Measurements from ENCODE around the gene VASP.

VASP gene

GRCh38 chr19:45506989-45507871 is at the start of gene VASP:
VASP (plus strand) TSS chr19:45507479; CDS start chr19:45507772, 293 bp downstream.
- peak; percentile 86 for DNase-seq (ENCODE audit: low read depth in 2 of 2)

DNA sequence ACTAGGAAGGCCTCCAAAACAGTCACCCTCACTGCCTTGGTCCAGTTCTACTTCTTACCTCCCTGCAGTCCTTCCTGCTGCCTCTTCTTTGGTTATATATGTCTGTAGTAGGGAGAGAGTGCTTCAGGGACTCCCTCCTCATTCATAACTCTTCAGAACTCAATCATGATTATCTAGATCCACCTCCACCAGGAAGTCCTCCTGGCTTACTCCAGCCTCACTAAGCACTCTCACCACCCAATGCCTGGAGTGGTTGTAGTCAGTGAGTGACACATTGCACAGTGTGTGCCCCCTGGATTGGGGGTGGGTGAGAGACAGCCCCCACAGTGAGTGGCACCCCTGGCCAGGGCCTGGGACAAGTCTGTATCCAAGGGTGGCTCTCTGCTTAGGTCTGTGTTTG is 49.5 kb upstream of the VASP start:
- DNase-seq (ENCODE audit: low read depth in 2 of 2) = no peak

GRCh38 chr19:45460807-45461347 is 46.4 kb upstream of the VASP start:
- no peak for DNase-seq (ENCODE audit: low read depth in 2 of 2)

GRCh38 chr19:45462174-45462573 is 45.1 kb upstream of the VASP start:
- no peak for DNase-seq (ENCODE audit: low read depth in 2 of 2)

GRCh38 chr19:45463241-45463640 is 44.0 kb upstream of the VASP start:
- no peak for DNase-seq (ENCODE audit: low read depth in 2 of 2)

GRCh38 chr19:45464274-45464673 is 43.0 kb upstream of the VASP start:
- DNase-seq (ENCODE audit: low read depth in 2 of 2) = no peak

DNA sequence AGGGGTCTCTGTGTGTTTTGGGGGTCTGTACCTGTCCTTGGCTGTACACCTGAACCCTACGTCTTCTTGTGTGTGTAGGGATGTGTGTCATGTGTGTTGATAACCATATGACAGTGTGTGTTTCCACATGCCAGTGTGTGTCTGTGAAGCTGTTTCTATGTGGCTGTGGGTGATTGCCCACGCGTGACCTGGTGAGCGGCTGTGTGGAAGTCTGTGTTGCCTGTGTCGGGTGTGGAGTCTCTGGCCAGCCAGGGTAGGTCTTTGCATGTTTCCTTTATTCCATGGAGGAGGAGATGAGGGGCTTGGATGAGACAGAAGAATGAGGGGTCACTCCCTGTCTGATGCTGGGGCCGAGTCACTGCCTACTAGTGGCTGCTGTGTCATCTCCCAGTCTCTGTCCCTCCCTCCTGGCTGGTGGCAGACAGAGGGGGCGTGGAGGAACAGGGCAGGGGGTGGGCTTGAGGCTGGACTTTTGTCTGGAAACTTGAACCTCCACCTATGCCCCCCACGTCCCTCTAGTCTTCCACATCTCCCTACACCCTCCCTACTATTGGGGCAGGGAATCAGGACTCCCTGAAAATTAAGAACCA is 42.3 kb upstream of the VASP start:
- no peak for DNase-seq (ENCODE audit: low read depth in 2 of 2)

- no peak for DNase-seq (ENCODE audit: low read depth in 2 of 2)
Observed at GRCh38 chr19:45467115-45467455, 40.2 kb upstream of the VASP start.

DNA sequence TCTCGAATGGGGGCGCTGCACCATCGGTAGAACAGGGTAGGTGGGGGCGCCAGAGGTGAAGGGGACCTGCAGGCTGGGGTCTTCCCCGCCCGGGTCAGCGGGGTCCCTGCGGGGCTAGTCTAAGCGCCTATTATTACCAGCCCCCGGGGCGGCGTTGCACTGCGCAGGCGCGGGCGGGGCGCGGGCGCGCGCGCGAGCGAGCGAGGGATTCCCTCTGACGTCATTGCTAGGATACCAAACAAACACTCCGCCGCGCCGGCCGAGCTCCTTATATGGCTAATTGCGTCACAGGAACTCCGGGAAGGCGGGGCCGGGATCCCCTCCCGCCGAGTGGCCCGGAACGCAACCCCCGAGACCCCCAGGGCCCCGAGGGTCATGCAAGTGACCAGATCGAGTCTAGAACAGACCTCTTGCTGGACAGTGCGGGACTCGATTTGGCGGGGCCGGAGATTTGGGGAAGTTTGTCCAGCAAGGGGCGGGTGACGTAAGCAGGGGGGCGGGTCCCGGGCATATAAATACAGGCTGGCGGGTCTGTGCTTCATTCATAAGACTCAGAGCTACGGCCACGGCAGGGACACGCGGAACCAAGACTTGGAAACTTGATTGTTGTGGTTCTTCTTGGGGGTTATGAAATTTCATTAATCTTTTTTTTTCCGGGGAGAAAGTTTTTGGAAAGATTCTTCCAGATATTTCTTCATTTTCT is 39.7 kb upstream of the VASP start, which contains the start of gene FOSB:
FOSB (plus strand) TSS at position 541 of the 703 bp plus-strand sequence. CDS start 591 bp downstream, outside the sequence.
- peak; percentile 88 to 92 for DNase-seq (ENCODE audit: low read depth in 2 of 2)

DNA sequence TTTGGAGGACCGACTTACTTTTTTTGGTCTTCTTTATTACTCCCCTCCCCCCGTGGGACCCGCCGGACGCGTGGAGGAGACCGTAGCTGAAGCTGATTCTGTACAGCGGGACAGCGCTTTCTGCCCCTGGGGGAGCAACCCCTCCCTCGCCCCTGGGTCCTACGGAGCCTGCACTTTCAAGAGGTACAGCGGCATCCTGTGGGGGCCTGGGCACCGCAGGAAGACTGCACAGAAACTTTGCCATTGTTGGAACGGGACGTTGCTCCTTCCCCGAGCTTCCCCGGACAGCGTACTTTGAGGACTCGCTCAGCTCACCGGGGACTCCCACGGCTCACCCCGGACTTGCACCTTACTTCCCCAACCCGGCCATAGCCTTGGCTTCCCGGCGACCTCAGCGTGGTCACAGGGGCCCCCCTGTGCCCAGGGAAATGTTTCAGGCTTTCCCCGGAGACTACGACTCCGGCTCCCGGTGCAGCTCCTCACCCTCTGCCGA is 39.1 kb upstream of the VASP start:
- DNase-seq (ENCODE audit: low read depth in 2 of 2) = no peak

GRCh38 chr19:45468803-45469131 is 38.5 kb upstream of the VASP start:
- no peak for DNase-seq (ENCODE audit: low read depth in 2 of 2)

DNA sequence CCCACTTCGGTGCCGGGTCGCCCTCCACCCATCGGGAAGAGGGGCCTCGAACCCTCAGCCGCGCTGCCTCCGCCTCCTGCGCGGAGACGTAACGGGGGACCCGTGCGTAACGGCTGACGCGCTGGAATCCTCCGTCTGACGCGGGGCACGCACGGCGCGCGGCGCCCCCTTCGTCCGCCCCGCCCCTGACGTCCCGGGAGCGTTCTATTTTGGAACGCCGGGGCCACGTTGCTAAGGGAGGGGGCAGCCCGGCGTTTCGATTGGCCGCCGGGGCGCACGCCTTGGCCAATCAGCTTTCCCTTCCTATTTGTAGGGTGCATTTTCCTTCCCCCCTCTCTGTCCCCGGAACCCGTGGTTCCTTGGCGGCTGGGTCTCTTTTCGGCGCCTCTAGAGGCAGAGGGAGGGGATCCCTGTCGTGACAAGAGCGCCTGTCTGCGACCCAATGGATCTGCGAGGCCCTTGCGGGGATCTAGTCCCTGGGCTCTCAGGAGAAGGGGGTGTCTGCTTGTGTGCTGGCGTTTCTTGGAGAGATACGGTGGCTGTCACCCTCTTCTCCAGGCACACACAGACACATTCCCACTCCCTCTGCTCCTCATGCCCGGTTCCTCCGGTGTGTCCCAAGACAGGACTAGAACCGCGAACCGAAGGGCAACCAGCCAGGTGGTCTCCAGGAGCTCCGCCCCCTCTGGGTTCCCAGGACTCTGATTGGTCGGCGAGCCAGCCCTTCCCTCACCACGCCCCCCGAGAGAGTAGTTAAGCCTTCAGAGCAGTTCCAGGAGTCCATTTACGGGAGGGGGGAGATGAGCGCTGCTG is 37.9 kb upstream of the VASP start:
- DNase-seq (ENCODE audit: low read depth in 2 of 2) = peak; percentile 77 to 88

- DNase-seq (ENCODE audit: low read depth in 2 of 2) = no peak
Observed at GRCh38 chr19:45469945-45470761, 37.1 kb upstream of the VASP start.

DNA sequence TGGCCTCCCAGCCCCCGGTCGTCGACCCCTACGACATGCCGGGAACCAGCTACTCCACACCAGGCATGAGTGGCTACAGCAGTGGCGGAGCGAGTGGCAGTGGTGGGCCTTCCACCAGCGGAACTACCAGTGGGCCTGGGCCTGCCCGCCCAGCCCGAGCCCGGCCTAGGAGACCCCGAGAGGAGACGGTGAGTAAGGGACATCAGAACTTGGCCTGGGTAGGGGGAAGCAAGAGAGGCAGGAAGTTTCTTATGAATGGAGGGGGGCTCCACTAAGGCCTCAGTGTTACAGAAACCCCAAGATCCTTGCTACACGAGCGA is 36.6 kb upstream of the VASP start:
- no peak for DNase-seq (ENCODE audit: low read depth in 2 of 2)

- DNase-seq (ENCODE audit: low read depth in 2 of 2) = no peak
Observed at GRCh38 chr19:45471111-45471930, 36.0 kb upstream of the VASP start.

DNA sequence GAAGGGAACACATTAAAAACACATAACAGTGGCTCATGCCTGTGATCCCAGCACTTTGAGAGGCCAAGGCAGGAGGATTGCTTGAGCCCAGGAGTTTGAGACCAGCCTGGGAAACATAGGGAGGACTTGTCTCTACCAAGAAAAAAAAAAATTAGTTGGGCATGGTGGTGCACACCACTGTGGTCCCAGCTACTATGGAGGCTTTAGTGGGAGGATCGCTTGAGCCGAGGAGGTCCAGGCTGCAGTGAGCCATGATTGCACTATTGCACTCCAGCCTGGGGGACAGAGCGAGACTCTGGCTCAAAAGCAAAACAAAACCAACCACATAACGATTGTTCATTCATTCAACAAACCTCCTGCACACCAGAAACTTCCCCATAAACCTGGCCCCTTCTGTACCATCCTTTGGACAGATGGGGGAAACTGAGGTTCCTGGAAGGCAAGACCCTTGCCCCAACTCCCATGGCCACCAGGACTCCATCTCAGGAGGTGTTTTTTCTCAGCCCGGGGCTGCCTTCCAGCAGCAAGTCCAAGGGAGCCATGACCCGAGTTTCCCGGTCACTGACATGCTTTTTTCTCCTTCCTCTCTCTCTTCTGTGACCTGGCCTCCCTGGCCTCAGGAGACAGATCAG is 35.2 kb upstream of the VASP start:
- DNase-seq (ENCODE audit: low read depth in 2 of 2) = no peak

DNA sequence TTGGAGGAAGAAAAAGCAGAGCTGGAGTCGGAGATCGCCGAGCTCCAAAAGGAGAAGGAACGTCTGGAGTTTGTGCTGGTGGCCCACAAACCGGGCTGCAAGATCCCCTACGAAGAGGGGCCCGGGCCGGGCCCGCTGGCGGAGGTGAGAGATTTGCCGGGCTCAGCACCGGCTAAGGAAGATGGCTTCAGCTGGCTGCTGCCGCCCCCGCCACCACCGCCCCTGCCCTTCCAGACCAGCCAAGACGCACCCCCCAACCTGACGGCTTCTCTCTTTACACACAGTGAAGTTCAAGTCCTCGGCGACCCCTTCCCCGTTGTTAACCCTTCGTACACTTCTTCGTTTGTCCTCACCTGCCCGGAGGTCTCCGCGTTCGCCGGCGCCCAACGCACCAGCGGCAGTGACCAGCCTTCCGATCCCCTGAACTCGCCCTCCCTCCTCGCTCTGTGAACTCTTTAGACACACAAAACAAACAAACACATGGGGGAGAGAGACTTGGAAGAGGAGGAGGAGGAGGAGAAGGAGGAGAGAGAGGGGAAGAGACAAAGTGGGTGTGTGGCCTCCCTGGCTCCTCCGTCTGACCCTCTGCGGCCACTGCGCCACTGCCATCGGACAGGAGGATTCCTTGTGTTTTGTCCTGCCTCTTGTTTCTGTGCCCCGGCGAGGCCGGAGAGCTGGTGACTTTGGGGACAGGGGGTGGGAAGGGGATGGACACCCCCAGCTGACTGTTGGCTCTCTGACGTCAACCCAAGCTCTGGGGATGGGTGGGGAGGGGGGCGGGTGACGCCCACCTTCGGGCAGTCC is 34.5 kb upstream of the VASP start:
- no peak for DNase-seq (ENCODE audit: low read depth in 2 of 2)

DNA sequence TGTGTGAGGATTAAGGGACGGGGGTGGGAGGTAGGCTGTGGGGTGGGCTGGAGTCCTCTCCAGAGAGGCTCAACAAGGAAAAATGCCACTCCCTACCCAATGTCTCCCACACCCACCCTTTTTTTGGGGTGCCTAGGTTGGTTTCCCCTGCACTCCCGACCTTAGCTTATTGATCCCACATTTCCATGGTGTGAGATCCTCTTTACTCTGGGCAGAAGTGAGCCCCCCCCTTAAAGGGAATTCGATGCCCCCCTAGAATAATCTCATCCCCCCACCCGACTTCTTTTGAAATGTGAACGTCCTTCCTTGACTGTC is 34.0 kb upstream of the VASP start:
- no peak for DNase-seq (ENCODE audit: low read depth in 2 of 2)
